Activated CD8-positive, alpha-beta memory T cell treated with anti-CD3 and anti-CD28 coated beads, Interleukin-2, amount 50 U/mL, for 1 hour (primary cell): ENCODE measurements around the gene LMNTD1.
"Not testable (repeated sequence)": the region's sequence is repeated elsewhere in the genome, so short reads cannot be mapped to it uniquely, and the experiment has no call there.

ENCODE experiments used
- DNase-seq: peaks from one replicate; pipeline ENCODE4 v3.0.0-alpha.2; 2020; ENCODE audit errors: extremely low read depth

The LMNTD1 gene

GRCh38 chr12:25433024-25433423, 120.1 kb downstream of the LMNTD1 start:
- no peak for DNase-seq

- DNase-seq: no peak
These were observed 125.5 kb downstream of the LMNTD1 start for GRCh38 chr12:25427337-25428249.

- not testable (repeated sequence) for DNase-seq
These were observed 126.3 kb downstream of the LMNTD1 start for GRCh38 chr12:25426821-25427220.
